Measurements from ENCODE around the gene DIPK1A.
"Not testable (repeated sequence)": the region's sequence is repeated elsewhere in the genome, so short reads cannot be mapped to it uniquely, and the experiment has no call there.

Gene DIPK1A

DNA sequence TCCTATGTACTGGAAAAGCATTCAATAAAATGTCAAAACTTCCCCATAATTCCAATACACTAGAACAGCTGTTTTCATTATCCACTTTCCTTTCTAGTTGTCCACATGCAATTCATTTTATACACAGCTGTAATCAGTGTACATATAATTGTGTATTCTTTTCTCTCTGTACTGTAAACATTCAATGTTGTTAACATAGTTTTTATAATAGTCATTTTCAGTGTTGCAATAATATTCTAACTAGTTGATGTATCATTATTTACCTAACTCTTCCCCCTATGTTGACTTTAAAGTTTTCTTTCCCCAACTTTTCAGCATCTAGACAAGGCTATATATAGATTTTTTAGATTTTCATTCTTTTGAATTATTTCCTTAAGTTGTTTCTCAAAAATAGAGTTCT is 44.4 kb downstream of the DIPK1A start:
- DNase-seq (ENCODE audit: low spot score): no peak

DNA sequence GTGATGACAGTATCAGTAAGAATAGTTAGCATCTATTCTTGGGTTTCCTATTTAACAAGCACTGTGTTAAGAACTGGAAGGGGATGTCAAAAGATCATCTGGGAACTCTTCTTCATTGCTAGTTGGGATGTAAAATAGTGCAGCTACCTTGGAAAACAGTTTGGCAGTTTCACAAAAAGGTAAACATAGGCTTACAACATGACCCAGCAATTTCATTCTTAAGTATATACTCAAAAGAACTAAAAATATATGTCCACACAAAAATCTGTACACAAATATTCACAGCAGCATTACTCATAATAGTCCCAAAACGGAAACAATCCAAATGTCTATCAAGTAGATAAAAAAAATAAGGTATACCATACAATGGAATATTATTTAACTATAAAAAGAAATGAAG is 45.7 kb downstream of the DIPK1A start:
- DNase-seq (ENCODE audit: low spot score): no peak

DNA sequence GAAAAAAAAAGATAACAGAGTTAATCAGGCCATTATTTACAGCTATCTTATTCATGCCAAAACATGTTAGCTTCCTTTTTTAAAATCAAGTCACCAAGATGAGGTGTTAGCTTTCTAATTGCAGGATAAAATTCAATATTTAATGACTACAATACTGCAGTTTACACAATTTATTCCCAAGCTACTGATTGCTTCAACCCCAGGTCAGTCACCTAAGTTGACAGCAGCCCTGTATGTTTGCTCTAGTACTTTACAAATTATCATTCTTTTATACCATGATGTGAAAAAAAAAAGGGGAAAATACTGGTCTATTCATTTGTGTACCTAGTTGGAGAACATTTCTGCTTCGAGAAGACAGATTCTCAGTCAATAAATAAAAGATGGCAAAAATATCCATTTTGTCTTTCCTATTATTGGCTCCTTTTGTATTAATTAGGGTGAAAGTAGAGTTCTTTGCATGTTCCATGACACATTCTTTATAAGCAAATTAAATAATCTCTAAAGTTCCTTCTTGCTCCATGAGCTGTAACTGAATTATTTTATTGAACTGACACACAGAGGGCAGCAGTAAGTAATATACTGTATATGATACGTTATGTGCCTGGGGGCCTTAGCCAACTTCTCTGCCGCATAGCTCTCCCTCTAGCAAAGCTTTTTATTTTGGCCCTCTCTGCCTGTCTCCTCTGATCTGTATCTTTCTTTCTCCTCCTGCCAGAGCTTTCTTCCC is 48.0 kb downstream of the DIPK1A start:
- no peak for DNase-seq (ENCODE audit: low spot score)

DNA sequence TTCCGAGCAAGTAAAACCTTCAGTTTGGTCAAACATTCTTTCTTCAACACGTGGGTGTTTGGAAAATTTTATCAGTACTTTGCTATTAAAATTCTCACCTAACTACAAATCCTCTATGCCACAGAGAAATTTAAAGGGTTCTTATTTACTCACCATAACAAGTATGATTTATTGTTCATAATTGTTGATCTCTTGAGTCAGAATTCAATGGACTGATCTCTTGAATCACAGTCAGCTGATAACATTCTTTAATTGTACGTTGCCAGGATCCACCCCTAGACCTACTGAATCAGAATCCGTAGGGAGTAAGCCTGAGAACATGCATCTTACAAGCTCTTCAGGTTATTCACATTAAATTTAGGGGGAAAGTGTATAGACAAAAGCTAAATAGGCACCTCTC is 51.2 kb downstream of the DIPK1A start:
- DNase-seq (ENCODE audit: low spot score): no peak

DNA sequence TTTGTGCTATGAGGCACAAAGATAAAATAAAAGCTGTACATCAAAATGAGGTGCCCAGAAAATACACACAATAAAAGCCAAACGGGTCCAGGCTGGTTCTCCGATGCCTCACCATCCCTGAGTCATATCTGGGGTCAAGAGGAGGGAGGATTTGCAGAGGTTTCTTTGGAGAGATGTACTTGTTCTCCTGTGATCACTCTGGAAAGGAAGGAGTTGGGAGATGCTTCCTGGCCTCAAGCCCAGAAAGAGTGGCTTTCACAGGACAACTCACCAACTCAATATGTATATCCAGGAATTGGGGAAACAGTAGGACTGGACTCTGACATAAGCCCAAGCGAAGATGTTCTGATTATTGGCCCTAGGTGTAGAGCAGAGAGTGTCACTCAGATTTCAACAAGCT is 51.9 kb downstream of the DIPK1A start:
- DNase-seq (ENCODE audit: low spot score): peak; percentile 95

DNA sequence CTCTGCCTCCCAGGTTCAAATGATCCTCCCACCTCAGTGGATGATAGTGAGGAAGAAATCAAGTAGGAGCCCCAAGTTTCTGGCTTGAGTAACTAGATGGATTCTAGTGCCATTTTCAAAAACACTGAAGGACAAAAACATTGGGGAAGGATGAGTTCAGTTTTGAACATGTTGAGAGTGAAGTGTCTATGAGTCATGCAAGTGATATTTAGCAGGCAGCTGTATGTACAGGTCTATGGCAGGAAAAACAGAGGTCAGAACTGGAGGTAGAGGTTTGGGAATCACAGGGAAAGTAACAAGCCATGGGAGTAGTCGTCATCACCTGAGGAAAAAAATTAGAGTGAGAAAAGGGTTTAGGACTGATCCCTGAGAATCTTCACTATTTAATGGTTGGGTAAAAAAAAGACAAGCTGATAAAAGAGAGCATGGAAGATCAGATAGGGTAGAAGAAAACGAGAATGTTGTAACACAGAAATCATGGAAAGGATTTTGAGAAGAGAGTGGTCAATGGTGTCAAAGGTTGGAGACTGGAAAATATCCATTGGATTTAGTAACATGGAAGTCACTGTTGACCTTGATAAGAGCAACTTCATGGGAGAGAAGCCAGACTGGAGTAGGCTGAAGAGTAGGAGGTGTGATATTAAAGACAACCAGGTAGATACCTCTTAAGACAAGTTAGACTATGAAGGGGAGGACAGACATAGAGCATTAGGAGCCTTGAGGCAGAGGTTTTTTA is 53.1 kb downstream of the DIPK1A start:
- no peak for DNase-seq (ENCODE audit: low spot score)

DNA sequence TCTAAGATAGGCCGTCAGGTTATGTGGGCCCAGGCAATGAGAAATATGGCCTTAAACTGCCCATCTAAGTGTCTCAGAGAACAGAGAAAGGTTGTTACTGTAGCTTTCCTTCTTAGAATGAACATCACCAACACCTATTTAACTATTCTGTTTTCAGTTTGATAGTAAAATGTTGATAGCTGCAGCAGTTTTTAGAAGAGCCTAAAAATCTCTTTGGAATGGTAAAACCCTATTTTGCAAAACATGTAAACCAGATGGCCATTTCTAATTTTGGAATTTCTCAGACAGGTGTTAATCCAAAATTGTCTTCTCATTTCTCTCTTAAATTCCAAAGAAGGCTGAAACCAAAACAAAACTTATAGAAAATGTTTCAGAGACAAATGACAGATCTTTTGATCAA is 57.5 kb downstream of the DIPK1A start:
- no peak for DNase-seq (ENCODE audit: low spot score)

DNA sequence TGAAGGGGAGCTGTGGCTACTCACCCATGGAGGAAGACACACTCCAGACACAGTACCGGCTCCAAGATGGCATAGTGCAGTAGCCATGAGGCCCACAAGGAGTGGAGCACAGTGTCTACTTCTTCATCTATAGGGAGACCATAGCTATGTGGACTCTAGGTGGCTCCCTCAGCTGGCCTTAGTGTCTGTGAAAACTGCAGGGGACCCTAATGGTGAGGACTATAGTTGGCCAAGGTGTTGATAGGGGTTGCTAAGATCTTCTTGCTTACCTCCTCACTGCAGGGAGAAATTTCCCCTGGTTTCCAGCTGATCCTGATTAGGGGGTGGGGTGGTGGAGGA is 58.9 kb downstream of the DIPK1A start:
- DNase-seq (ENCODE audit: low spot score): no peak

DNA sequence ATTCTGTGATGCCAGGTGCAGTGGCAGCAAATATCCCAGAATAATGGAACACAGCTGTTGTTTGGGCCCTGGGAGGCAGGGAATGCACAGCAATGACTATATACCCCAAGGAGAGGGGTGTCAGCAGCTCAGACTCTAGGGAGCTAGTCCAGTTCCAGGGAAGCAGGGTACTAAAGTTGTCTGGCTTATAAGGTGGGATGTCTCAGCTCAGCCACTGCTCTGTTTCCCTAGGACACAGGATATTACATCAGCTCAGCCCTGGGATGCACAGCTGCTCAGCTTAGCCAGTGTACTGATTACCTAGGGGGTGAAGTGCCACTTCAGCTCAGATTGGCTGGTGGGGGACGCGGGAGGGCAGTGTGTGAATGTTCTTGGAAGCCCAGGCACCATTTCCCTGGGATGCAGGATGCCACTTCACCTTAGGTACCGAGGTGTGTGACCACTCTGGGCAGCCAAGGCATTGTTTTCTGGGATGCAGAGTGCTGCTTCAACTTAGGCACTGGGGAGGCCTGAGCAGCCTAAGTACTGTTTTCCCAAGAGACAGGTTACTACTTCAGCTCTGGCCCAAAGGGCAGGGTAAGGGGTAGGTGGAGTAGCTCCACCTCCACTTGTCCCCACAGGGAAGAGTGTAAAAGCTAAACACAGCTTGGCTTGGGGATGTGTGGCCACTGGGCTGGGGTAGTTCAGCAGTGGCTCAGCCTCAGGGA is 59.4 kb downstream of the DIPK1A start:
- DNase-seq (ENCODE audit: low spot score): no peak

DNA sequence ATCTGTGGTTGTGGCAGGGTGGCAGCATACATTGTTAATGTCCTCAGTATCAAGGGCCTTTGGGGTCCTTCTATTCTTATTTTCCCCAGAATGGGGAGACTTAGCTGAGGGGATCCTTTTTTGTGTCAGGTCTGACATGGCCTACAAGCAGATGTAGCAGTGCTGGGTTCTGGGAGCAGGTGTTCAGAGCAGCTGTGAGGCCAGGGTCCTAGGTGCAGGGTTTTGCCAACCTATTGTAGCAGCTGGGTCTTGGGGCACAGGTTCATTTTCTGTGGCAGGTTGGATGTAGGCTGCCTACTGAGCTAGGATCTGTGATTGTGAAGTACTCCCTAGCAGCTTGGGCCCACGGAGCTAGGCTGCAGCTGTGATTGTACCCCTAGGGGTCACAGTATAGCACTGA is 60.1 kb downstream of the DIPK1A start:
- DNase-seq (ENCODE audit: low spot score): no peak

DNA sequence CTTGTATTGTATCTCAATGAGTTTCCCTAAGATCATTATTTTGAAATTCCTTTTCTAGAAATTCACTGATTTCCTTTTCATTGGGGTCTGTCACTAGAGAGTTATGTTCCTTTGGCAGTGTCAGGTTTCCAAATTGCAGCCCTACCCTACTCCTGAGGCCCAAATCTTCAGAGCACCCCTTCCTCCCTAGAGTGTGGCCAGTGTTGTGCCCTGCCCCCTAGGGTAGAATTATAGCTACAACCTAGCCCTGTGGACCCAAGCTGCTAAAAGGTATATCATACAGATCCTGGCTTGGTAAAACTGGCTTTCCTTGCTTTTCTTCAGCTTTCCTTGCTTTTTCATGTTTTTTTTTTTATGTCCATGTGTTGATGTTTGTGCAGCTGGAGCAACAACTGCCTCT is 60.7 kb downstream of the DIPK1A start:
- DNase-seq (ENCODE audit: low spot score): no peak

DNA sequence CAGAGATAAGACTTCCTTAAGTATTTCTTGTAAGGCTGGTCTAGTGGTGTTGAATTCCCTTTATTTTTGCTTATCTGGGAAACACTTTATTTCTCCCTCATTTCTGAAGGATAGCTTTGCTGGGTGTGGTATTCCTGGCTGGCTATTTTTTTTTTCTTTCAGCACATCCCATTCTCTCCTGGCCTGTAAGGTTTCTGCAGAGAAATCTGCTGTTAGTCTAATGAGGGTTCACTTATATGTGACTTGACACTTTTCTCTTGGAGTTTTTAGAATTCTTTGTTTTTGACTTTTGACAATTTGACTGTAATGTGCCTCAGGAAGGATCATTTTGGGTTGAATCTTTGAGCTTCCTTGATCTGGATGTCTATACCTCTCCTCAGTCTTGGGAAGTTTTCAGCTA is 61.5 kb downstream of the DIPK1A start:
- DNase-seq (ENCODE audit: low spot score): no peak

DNA sequence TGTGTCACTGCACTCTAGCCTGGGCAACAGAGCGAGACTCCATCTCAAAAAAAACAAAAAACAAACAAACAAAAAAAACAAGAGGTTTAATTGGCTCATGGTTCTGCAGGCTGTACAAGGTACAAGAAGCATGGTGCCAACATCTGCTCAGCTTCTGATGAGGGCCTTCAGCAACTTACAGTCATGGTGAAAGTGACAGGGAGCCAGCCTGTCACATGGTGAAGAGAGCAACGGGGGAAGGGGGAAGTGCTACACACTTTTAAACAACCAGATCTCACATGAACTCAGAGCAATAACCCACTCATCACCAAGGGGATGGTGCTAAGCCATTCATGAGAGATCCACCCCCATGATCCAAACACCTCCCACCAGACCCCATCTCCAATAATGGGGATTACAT is 63.2 kb downstream of the DIPK1A start:
- DNase-seq (ENCODE audit: low spot score): not testable (repeated sequence)

DNA sequence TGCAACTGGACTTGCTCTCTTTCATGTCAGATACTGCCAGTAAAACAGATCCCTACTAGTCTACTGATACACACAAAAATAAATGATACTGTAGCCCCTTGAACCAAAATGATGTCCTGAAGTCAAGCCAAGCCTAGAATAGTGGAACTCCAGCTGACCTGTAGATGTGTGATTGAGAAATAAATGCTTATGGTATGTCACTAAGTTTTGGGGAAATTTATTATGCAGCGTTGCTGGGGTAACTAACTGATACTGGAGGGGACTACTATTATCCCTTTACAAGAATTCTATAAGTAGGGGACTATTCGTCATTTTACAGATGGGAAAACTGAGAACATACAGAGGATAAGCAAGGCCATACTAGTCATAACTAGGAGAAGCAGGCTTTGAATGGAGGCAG is 73.8 kb downstream of the DIPK1A start:
- DNase-seq (ENCODE audit: low spot score): no peak

DNA sequence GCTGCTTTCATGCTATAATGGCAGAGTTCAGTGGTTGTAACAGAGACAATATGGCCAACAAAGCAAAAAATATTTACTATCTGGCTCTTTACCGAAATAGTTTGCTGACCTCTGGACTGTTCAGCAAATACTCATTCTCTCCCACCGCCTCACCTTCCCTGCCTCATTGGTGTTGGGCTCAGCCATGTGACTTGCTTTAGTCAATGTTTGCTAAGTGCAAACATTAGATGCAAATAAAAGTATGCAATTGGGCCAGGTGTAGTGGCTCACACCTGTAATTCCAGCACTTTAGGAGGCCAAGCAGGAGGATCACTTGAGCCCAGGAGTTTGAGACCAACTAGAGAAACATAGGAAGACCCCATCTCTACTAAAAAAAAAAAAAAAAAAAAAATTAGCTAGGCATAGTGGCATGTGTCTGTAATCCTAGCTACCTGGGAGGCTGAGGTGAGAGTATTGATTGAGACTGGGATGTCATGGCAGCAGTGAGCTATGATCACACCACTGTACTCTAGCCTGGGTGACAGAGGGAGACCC is 74.3 kb downstream of the DIPK1A start:
- DNase-seq (ENCODE audit: low spot score): no peak

DNA sequence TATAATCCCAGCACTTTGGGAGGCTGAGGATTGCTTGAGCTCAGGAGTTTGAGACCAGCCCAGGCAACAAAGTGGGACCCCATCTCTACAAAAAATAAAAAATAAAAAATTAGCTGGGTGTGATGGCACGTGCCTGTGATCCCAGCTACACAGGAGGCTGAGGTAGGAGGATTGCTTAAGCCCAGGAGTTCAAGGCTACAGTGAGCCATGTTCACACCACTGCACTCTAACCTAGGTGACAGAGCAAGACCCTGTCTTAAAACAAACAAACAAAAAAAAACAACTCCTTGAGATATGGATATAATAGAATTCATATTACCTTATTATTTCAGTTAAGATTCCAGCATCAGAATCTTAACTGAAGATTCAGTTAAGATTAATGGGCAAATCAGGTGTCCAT is 77.1 kb downstream of the DIPK1A start:
- DNase-seq (ENCODE audit: low spot score): no peak

DNA sequence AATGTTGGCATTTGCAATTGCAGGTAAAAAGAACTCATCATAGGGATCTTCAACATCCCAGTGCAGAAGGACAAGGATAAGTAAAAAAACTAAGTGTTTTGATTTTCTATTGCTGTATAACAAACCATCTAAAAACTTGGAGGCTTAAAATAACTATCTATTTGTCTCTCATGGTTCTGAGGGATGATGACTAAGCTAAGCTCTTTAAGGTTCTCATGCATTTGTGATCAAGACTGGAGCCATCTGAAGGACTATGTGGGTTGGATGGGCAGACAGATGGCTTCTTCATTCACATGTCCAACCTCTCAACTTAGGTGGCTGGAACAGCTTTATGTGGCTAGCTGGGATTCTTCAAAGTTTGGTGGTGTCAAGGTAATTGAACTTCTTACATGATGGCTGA is 78.0 kb downstream of the DIPK1A start:
- DNase-seq (ENCODE audit: low spot score): no peak

DNA sequence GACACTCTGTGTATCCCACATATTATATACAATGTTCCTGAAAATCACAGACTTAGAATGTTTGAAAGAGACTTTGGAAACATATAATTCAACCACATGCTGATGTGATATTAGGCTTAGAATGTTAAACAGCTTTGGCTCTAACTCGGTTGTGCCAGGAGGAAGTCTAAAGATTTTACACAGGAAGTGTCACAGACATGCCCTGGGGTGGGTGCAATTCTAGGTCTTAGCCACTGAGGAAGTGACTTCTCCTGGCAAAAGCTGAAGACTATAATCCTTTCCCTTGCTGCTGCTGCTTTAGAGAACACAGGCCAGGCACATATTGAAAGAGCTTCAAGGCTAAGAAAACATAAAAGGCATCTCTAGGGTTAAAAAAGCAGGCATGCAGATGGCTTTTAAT is 78.4 kb downstream of the DIPK1A start:
- DNase-seq (ENCODE audit: low spot score): no peak

DNA sequence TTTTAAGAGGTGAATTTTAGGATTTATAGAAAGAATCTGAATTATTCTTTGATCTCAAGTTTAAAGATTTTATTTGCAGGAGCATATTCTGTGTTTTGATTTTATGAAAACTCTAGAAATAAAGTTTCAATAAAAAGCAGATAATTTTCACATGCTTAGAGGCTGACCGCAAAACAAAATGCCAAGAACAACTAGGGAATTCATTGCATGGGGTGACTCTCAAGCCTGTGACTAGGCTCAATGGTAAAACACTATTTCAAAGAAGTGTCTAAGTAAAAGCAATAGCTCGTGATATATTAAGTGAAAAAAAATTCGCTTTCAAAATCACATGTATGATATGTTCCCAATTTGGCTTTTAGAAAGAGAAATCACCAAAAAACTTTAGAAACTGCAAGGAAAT is 79.9 kb downstream of the DIPK1A start:
- no peak for DNase-seq (ENCODE audit: low spot score)

DNA sequence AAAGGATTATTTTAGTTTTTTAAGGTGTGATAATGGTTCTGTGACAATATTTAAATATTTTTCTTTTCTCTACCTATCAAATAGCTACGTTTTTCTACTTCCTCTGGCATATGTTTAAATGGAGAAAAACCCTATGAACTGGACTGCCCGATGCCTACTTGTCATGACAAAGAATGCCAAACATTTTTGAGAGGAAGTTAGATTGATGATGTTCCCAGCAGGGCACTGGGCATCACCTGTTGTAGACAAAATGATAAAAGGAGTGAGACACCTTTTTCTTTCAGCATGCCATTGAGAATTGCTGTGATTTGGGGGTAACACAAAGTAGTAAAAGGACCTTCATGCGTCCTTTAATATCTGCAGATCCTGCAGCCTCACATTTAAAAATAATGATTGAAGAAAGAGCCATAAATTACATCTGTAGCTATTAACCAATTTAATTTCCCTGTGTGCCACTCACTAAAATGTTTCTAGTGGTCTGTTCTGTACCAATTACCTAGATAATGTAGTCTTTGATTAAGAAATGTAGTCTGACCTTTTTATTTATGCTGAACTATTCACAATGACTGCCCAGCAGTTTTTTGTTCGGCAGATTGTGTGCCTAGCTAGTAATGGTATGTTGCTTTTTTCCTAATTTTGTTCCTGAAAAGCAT is 81.8 kb downstream of the DIPK1A start:
- no peak for DNase-seq (ENCODE audit: low spot score)

DNA sequence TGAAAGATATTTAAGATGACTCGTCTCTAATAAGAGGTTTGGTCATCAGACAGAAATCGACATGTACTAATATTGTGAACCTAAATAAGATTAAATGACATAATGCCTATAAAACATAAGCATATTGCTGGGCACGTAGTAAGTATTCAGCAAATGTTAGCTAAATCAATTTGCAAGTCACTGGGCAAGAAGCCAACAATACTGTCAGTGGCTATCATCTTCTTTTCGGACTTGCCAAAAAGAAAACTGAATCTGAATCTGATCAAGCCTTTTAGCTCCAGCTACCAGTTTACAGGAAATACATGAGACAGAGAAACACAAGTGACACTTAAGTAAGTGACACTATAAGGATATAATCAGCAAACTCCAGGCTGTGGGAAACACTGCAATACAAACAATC is 83.5 kb downstream of the DIPK1A start:
- no peak for DNase-seq (ENCODE audit: low spot score)

DNA sequence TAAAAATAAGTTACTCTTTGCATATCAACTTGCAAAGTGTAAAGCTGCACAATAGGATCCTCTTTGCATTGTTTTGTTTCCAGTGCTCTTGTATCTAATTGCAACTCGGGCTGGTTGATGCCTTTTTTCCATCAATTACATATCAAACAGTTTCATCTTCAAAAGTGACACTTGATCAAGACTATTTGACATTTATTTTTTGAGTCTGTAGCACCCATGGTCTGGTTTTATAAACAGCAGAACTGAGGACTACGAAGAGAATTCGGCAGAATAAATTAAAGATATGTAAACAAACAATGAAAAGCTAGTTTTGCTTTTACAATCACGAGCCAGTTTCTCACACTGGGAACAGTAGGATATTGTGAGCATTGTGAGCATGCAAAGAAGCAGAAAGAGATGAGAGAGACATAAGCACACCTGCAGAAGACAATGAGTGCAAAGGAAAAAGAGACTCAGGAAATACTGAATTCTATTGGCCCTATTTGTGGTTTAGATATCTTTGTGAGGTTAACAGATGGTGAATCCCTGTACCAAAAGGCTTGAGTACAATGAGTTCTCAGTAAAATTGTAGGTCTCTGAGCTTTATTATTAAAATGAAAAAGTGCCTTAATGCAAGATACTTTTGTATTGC is 84.1 kb downstream of the DIPK1A start:
- no peak for DNase-seq (ENCODE audit: low spot score)
